HCT116 (cell line): ENCODE results near the gene FAM83F. TPM values are rescaled to one million over a fixed set of nuclear protein-coding genes. Genes with fewer than 3 reads are reported as not detected.
"Not testable (repeated sequence)": the region's sequence is repeated elsewhere in the genome, so short reads cannot be mapped to it uniquely, and the experiment has no call there.

ENCODE experiments used
- ATAC-seq: fragments of 200-7000 bp; cut with Tn5 transposase; 2 replicates; pipeline ENCODE4 v1.9.1; 2020; ENCODE audit warnings: mild to moderate bottlenecking, moderate library complexity
- BruUV-seq: library from RNA; stranded (reverse); fragments of 400-500 nt; replicated peaks from 2 replicates; lab custom pipeline; 2021; lab: Mats Ljungman, UMichigan
- CTCF ChIA-PET: fragments of 300-600 bp; sonication (Branson Sonifier 250); formaldehyde crosslinking; loops from one replicate; lab custom pipeline; 2021; ENCODE audit warnings: antibody characterized with exemption; lab: Charles Lee
- POLR2A ChIA-PET: fragments of 300-600, 350-600 bp; sonication (Branson Sonifier 250); formaldehyde crosslinking; loops from one replicate; lab custom pipeline; 2021; ENCODE audit warnings: antibody characterized with exemption; lab: Charles Lee
- RAD21 ChIA-PET, 2 experiments: fragments of 300-600 bp; sonication (Branson Sonifier 250); formaldehyde crosslinking; loops; one replicate each; lab custom pipeline; 2023; ENCODE audit warnings: low total read pairs in 2 of 2; ENCODE audit not compliant: uncharacterized antibody in 2 of 2, unreplicated experiment in 2 of 2, low non-redundant PET in 1 of 2; lab: Charles Lee
- DNase-seq: peaks from one replicate; pipeline ENCODE4 v3.0.0-alpha.2; 2010; ENCODE audit warnings: low read depth, low spot score
- H2AFZ ChIP-seq: fragments of 200-600 bp; shearing (Covaris generic), sonication (generic); 2 replicates; pipeline ENCODE4 v1.6.1; 2017; ENCODE audit warnings: low read depth, mixed run types, mixed read lengths, antibody characterized with exemption, low read length; ENCODE audit not compliant: poor library complexity, severe bottlenecking
- H3K27ac ChIP-seq: 2 replicates; pipeline ENCODE4 v1.5.1; 2012; ENCODE audit warnings: low read depth, low read length
- H3K27me3 ChIP-seq: fragments of 200-600 bp; sonication (generic); 2 replicates; pipeline ENCODE4 v1.6.1; 2016; ENCODE audit warnings: mixed run types, low read length, mixed read lengths; ENCODE audit not compliant: insufficient read depth
- H3K36me3 ChIP-seq, 2 experiments: fragments of 200-500 bp in 1 of 2; fragments of 200-600 bp in 1 of 2; sonication (Bioruptor generic) in 1 of 2; sonication (generic) in 1 of 2; 2 replicates each; pipeline versions ENCODE4 v1.5.1 to v1.6.1; 2014 to 2016; ENCODE audit warnings: low read length in 2 of 2, inconsistent platforms in 1 of 2, mixed read lengths in 1 of 2, mixed run types in 1 of 2; ENCODE audit not compliant: insufficient read depth in 2 of 2, control insufficient read depth in 1 of 2
- H3K4me1 ChIP-seq, 2 experiments: fragments of 200-600 bp in 1 of 2; sonication (generic) in 1 of 2; 2 replicates each; pipeline versions ENCODE4 v1.5.1 to v1.6.1; 2012 to 2017; ENCODE audit warnings: low read length in 2 of 2, inconsistent platforms in 1 of 2, mild to moderate bottlenecking in 1 of 2, mixed read lengths in 1 of 2, mixed run types in 1 of 2, moderate library complexity in 1 of 2; ENCODE audit not compliant: insufficient read depth in 2 of 2, control insufficient read depth in 1 of 2
- H3K4me2 ChIP-seq: fragments of 200-600 bp; sonication (generic); 2 replicates; pipeline ENCODE4 v1.6.1; 2017; ENCODE audit warnings: mixed run types, low read length, mixed read lengths
- H3K4me3 ChIP-seq, 2 experiments: fragments of 200-600 bp in 1 of 2; sonication (generic) in 1 of 2; replicated peaks in 1 of 2; 2 replicates each; pipeline ENCODE4 v1.5.1; 2011 to 2016; ENCODE audit warnings: low read length in 2 of 2, control low read depth in 1 of 2, low read depth in 1 of 2, mild to moderate bottlenecking in 1 of 2, mixed read lengths in 1 of 2, mixed run types in 1 of 2
- H3K79me2 ChIP-seq: fragments of 200-600 bp; sonication (generic); 2 replicates; pipeline ENCODE4 v1.6.1; 2017; ENCODE audit warnings: mild to moderate bottlenecking, mixed run types, low read length, moderate library complexity, mixed read lengths; ENCODE audit not compliant: insufficient read depth
- H3K9ac ChIP-seq: fragments of 200-600 bp; sonication (generic); 2 replicates; pipeline ENCODE4 v1.6.1; 2016; ENCODE audit warnings: low read length, mixed read lengths
- H3K9me2 ChIP-seq: fragments of 200-600 bp; sonication (generic), shearing (Covaris generic); 2 replicates; pipeline ENCODE4 v1.6.1; 2017; ENCODE audit warnings: mixed run types, mild to moderate bottlenecking, moderate library complexity; ENCODE audit not compliant: insufficient read depth
- H3K9me3 ChIP-seq, 2 experiments: fragments of 200-500 bp in 1 of 2; fragments of 200-600 bp in 1 of 2; sonication (Bioruptor generic) in 1 of 2; sonication (generic) in 1 of 2; 2 replicates each; pipeline ENCODE4 v1.6.1; 2014 to 2017; ENCODE audit warnings: low read length in 2 of 2, mixed read lengths in 2 of 2, inconsistent platforms in 1 of 2, low read depth in 1 of 2, mild to moderate bottlenecking in 1 of 2, mixed run types in 1 of 2, moderate library complexity in 1 of 2; ENCODE audit not compliant: control insufficient read depth in 1 of 2, insufficient read depth in 1 of 2
- H4K20me1 ChIP-seq: fragments of 200-600 bp; sonication (generic), shearing (Covaris generic); 2 replicates; pipeline ENCODE4 v1.6.1; 2017; ENCODE audit warnings: mixed run types, mild to moderate bottlenecking, moderate library complexity; ENCODE audit not compliant: insufficient read depth
- EGR1 ChIP-seq: IDR thresholded peaks from 2 replicates; pipeline ENCODE4 v1.6.1; 2012; ENCODE audit warnings: low read depth
- ZFX ChIP-seq: fragments of 450-650 bp; IDR thresholded peaks from 2 replicates; pipeline ENCODE4 v1.6.1; 2017
- ZNF274 ChIP-seq: fragments of 200-500 bp; sonication (Bioruptor generic); IDR thresholded peaks from 2 replicates; pipeline ENCODE4 v1.6.1; 2014; ENCODE audit warnings: mild to moderate bottlenecking, low read depth, low read length, inconsistent platforms
- intact Hi-C: fragments of 100-400 bp; cut with micrococcal nuclease; formaldehyde crosslinking; loops from 2 replicates; pipeline ENCODE4 v1.10.0; 2022
- total RNA-seq: library from RNA; stranded (reverse); gene quantifications from one replicate; pipeline ENCODE4 v1.2.1, GENCODE V29; 2021; ENCODE audit not compliant: unreplicated experiment
- TF ChIP-seq, protein P1 (sequence below): IDR thresholded peaks from 2 replicates; pipeline ENCODE4 v1.6.1; 2012
- TF ChIP-seq, protein P2 (sequence below): IDR thresholded peaks from 2 replicates; pipeline ENCODE4 v1.6.1; 2012

The FAM83F gene
- total RNA-seq, 1 experiment from 2014 or later = 24.5 TPM

DNA sequence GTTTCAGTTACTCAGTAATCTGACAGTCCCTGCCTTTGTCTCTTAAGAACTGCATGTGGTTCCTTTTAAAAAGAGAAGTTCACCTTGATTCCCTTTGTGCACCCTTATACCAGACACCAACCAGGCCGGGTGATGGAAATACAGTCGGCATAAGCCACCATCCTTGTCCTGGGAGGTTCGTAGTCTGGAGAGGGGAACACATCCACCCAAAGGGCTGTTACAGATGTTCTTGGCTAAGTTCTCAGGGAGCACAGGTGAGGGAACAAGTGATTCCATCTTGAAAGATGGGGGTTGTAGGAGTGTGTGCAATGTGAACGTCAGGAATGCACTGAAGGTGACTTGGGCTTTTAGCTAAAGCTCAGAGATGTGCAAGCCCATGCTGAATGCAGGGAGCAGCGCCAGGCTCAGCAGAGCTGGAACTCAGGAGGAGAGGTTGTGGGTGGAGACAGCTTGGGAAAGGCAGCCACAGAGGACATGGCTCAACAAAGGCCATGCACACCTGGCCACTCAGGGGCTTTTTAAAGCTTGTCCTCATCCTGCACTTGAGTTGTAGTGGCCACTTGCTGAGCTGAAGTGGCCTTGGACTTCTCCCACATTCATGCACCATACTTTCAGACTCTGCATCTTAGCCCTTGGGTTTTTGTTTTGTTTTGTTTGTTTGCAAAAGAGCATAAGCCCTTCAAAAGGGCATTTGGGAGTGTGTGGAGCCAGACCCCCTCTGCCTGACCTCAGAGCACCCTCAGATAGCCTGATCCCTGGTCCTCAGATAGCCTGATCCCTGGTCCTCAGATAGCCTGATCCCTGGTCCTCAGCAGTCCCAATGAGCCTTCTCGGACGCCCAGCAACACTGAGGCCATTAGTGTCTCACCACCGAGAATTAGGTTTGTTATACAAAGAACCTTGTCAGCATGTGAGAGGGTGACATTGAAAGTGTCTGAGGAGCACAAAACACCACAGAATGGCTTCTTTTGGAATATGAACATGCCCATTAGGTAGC is 47.2 kb upstream of the FAM83F start:
- no peaks in the 10 kb centered on the region for H3K9me2 ChIP-seq
- no peaks in the 10 kb centered on the region for H3K79me2 ChIP-seq
- H3K4me2 ChIP-seq = no peak overlapping the region
- intact Hi-C loops = no loop called here
- ChIA-PET RAD21 (no interaction called here), POLR2A (no interaction called here), CTCF (interaction anchor here (0.9 kb wide), 1 partner anchor 15 kb away, joined by 6 read pairs; no protein-coding TSS in a partner anchor)
- H3K4me3 ChIP-seq = no peak overlapping the region
- no TSS peak for BruUV-seq
- no peak for ATAC-seq
- H3K27me3 ChIP-seq = no peaks in the 10 kb centered on the region
- H4K20me1 ChIP-seq = no peaks in the 10 kb centered on the region
- no peak overlapping the region for H3K9ac ChIP-seq
- no peak for DNase-seq
- no peaks in the 10 kb centered on the region for H3K9me3 ChIP-seq
- H2AFZ ChIP-seq = no peak overlapping the region
- peaks cover 0 to 4% of the 10 kb centered on the region in 2 experiments; a peak in 1 of 4 replicates for H3K4me1 ChIP-seq
- H3K36me3 ChIP-seq = no peaks in the 10 kb centered on the region
- TF ChIP-seq, protein P1, sequence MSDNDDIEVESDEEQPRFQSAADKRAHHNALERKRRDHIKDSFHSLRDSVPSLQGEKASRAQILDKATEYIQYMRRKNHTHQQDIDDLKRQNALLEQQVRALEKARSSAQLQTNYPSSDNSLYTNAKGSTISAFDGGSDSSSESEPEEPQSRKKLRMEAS = no peak
- TF ChIP-seq ZNF274 (no peak), EGR1 (no peak)
- no peak overlapping the region for H3K27ac ChIP-seq

DNA sequence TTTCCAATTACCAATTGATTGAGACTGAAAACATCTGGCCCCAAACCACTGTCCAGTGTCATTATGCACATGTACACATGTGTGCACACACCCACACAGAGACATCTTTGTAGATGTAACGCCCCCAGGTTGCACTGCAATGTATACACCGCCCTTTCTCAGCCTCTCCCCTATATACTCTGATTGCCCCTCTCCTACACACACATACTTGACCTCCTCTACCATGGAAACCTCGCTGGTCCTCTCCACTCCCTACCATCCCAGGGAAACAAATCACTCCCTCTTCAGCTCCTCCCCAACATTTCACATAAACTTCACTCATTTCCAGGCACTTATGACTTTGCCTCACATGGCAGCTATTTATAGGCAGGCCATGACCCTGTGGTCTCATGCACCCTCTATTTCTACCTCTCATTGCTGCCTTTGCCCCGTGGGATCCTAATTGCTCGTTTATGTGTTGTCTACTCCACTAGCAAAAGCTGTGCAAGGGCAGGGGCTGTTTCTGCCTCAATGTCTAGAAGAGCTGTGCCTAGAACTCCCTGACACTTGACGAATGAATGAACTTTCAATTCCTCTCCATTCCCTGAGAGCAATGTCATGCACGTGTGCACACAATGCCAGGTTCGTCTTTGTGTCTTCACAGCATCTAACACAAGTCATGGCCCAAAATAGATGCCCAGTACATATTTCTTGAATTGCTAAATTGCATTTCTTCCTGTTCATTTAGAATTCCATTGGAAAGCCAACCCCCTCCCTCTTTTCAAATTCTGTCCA is 44.6 kb upstream of the FAM83F start:
- H4K20me1 ChIP-seq = no peaks in the 10 kb centered on the region
- no peak for ATAC-seq
- no peak overlapping the region for H2AFZ ChIP-seq
- H3K4me3 ChIP-seq = no peak overlapping the region
- H3K79me2 ChIP-seq = no peaks in the 10 kb centered on the region
- CTCF ChIA-PET = interaction anchor here (0.6 kb wide), 1 partner anchor 406 kb away, joined by 3 read pairs; no protein-coding TSS in a partner anchor
- H3K27ac ChIP-seq = no peak overlapping the region
- no peaks in the 10 kb centered on the region for H3K9me2 ChIP-seq
- no peaks in the 10 kb centered on the region for H3K36me3 ChIP-seq
- TF ChIP-seq ZNF274 (no peak), ZFX (no peak), EGR1 (no peak)
- TF ChIP-seq, protein P2, sequence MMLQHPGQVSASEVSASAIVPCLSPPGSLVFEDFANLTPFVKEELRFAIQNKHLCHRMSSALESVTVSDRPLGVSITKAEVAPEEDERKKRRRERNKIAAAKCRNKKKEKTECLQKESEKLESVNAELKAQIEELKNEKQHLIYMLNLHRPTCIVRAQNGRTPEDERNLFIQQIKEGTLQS = no peak
- TF ChIP-seq, all 23 proteins: peak for 0
- Histone ChIP-seq H3K9ac (no peak overlapping the region), H3K27me3 (no peaks in the 10 kb centered on the region), H3K4me2 (no peak overlapping the region), H3K9me3 (no peaks in the 10 kb centered on the region), H3K4me1 (peaks cover 11 to 13% of the 10 kb centered on the region in 2 experiments; a peak in 3 of 4 replicates)
- intact Hi-C loops = no loop called here
- no peak for DNase-seq
- RAD21 ChIA-PET = no interaction called here
- POLR2A ChIA-PET = no interaction called here
- BruUV-seq = no TSS peak

DNA sequence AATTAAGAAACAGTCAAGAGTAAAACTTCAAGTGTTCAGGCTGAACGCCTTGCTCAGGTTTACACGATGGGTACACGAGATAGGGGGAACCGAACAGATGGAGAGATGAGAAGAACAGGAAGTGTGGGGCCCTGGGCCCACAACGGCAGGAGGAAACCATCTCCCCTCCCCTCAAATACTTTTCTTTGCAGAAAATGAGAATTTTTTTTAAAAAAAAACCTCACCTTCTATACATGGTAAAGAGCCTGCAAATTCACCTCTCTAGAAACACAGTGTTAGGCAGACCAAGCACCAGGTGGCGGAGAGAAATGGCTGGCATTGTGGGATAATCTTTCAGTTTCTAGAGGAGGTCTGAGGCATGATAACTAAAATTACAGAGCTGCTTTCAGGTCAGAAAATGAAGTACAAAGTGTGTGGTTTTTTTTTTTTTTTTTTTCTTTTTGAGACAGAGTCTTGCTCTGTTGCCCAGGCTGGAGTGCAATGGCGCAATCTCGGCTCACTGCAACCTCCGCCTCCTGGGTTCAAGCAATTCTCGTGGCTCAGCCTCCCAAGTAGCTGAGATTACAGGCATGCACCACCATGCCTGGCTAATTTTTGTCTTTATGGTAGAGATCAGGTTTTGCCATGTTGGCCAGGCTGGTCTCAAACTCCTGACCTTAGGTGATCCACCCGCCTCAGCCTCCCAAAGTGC is 43.0 kb upstream of the FAM83F start:
- DNase-seq, RAD21 ChIA-PET: not testable (repeated sequence)

More for the DNA sequence above, 43.0 kb upstream of the FAM83F start:
- H2AFZ ChIP-seq, H3K27me3 ChIP-seq, intact Hi-C loops, H3K79me2 ChIP-seq, H3K4me3 ChIP-seq, ATAC-seq, H3K4me2 ChIP-seq, BruUV-seq, H3K9me3 ChIP-seq, H3K9ac ChIP-seq, H3K9me2 ChIP-seq, H3K36me3 ChIP-seq, POLR2A ChIA-PET, CTCF ChIA-PET, H3K27ac ChIP-seq, H4K20me1 ChIP-seq: not testable (repeated sequence)
- H3K4me1 ChIP-seq = peaks cover 11 to 12% of the 10 kb centered on the region in 2 experiments; a peak in 3 of 4 replicates
